NK-92 treated with Interleukin-12 subunit alpha and Interleukin-12 subunit beta, amount 100 ng/mL, for 24 hours (cell line): ENCODE measurements around the gene MIGA1.
"Not testable (repeated sequence)": the region's sequence is repeated elsewhere in the genome, so short reads cannot be mapped to it uniquely, and the experiment has no call there.

Experiments used
- DNase-seq: peaks from one replicate; lab custom pipeline; 2025; lab: John Stamatoyannopoulos, UW

Gene MIGA1

GRCh38 chr1:77910116-77910515 lies 130.7 kb downstream of the MIGA1 start:
- DNase-seq = no peak

GRCh38 chr1:77918918-77919317 lies 139.5 kb downstream of the MIGA1 start:
- DNase-seq = not testable (repeated sequence)

GRCh38 chr1:77925518-77925917 lies 146.1 kb downstream of the MIGA1 start:
- DNase-seq = no peak

- no peak for DNase-seq
Observed at GRCh38 chr1:77925956-77926355, 146.5 kb downstream of the MIGA1 start.

DNA sequence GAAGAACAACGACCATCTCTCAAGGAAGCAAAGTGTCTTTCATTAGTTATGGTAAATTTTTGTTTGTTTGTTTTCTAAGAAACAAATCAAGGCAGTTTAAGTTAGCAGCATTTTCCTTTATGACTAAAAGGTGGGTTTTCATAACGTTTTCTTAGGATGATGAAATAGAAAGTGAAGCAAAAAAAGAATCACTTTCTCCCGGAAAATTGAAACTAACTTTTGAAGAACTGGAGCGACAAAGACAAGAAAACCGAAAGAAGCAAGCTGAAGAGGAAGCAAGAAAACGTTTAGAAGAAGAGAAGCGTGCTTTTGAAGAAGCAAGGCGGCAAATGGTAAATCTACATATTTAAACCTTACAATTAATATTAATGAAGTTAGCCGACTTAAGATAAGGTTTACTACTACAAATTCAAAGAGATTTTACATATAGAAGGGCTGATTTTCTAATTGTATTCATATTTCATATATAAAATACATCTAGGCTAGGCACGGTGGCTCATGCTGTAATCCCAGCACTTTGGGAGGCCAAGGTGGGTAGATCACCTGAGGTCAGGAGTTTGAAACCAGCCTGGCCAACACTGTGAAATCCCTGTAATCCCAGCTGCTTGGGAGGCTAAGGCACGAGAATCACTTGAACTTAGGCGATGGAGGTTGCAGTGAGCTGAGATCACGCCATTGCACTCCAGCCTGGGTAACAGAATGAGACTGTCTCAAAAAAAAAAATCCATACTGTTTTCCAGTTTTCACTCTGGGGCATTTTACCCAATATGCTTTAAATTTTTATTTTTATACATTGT lies 147.3 kb downstream of the MIGA1 start:
- no peak for DNase-seq

- no peak for DNase-seq
Observed at GRCh38 chr1:77927414-77927813, 148.0 kb downstream of the MIGA1 start.
